AG09309 (cell line): Measurements from ENCODE around the gene CHAF1A.

Experiments
- DNase-seq: peaks from one replicate; pipeline ENCODE4 v3.0.0-alpha.2; 2010; ENCODE audit warnings: low read depth
- H3K4me3 ChIP-seq: 2 replicates; pipeline ENCODE4 v1.5.1; 2011; ENCODE audit warnings: mild to moderate bottlenecking, low read depth, low read length, moderate library complexity; ENCODE audit not compliant: control insufficient read depth
- TF ChIP-seq, protein P1 (sequence below): IDR thresholded peaks from 2 replicates; pipeline ENCODE4 v1.5.1; 2011; ENCODE audit warnings: mild to moderate bottlenecking, low read depth, low read length, inconsistent platforms; ENCODE audit not compliant: insufficient read depth, control insufficient read depth; ENCODE audit errors: missing control alignments

CHAF1A gene

DNA sequence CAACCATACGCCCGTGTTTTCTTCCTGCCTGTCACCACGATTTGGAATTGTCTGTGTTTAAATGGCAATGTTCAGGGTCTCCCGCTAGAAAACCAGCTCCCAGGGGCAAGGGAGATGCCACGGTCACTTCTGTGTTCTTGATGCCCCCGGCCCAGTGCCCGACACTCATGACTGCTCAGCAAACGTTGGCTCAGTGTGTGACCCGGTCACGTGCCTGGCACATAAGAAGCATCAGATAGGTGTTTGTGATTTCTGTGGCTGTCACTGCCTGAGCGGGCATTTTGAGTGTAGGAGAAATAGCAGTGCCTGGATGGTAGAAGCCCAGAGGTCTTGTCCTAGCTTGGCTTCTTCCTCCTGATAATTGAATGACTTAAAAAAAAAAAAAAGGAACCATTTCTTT is 85.1 kb downstream of the CHAF1A start:
- TF ChIP-seq, protein P1, sequence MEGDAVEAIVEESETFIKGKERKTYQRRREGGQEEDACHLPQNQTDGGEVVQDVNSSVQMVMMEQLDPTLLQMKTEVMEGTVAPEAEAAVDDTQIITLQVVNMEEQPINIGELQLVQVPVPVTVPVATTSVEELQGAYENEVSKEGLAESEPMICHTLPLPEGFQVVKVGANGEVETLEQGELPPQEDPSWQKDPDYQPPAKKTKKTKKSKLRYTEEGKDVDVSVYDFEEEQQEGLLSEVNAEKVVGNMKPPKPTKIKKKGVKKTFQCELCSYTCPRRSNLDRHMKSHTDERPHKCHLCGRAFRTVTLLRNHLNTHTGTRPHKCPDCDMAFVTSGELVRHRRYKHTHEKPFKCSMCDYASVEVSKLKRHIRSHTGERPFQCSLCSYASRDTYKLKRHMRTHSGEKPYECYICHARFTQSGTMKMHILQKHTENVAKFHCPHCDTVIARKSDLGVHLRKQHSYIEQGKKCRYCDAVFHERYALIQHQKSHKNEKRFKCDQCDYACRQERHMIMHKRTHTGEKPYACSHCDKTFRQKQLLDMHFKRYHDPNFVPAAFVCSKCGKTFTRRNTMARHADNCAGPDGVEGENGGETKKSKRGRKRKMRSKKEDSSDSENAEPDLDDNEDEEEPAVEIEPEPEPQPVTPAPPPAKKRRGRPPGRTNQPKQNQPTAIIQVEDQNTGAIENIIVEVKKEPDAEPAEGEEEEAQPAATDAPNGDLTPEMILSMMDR = no peak
- no peak for DNase-seq
- H3K4me3 ChIP-seq = no peak overlapping the region

DNA sequence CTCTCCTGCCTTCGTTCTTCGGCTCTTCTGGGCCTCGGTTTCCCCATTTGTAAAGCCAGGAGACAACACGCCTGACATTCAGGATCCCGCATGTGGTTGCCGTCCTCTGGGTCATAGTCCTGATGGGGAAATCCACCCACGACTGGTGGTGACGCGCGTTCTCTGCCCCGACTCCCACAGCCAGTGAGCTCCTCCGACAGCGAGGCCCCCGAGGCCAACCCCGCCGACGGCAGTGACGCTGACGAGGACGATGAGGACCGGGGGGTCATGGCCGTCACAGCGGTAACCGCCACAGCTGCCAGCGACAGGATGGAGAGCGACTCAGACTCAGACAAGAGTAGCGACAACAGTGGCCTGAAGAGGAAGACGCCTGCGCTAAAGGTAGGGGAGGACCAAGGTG is 86.1 kb downstream of the CHAF1A start:
- DNase-seq = no peak
- TF ChIP-seq, protein P1 = no peak
- H3K4me3 ChIP-seq = no peak overlapping the region

DNA sequence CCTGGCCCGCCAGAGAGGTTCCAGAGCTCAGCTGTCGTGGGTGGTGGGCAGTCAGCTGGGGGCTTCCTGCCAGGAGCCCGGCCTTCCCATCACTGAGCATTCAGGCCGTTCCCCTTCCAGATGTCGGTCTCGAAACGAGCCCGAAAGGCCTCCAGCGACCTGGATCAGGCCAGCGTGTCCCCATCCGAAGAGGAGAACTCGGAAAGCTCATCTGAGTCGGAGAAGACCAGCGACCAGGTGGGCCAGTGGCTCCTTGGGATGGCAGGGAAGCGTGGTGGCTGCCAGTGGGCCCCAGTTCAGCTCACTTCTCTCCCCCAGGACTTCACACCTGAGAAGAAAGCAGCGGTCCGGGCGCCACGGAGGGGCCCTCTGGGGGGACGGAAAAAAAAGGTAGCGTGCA is 89.0 kb downstream of the CHAF1A start:
- TF ChIP-seq, protein P1 = no peak
- no peak for DNase-seq
- no peak overlapping the region for H3K4me3 ChIP-seq

DNA sequence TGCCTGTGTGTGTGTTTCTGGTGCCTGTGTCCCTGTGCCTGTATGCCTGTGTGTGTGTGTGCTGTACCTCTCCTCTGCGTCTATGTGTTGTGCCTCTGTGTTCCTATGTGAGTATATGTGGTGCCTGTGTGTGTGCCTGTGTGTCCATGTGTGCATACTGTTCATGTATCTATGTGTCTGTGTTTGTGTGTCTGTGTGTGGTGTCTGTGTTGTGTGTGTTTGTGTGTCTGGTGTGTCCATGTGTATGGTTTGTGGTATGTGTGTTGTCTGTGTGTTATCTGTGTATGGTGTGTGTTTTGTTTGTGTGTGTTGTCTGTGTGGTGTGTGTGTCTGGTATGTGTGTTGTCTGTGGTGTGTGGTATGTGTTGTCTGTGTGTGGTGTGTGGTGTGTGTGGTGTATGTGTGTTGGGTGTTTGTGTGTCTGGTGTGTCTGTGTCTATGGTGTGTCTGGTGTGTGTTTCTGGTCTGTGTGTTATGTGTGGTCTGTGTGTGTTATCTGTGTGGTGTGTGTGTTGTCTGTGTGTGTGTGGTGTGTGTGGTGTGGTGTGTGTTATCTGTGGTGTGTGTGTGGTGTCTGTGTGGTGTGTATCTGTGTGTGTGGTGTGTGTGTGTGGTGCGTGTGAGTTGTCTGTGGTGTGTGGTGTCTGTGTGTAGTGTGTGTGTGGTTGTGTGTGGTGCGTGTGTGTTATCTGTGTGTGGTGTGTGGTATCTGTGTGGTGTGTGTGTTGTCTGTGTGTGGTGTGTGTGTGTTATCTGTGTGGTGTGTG is 90.1 kb downstream of the CHAF1A start:
- DNase-seq = no peak
- H3K4me3 ChIP-seq = no peak overlapping the region
- TF ChIP-seq, protein P1 = no peak
